Spinal cord (tissue), 10 donors: Measurements from ENCODE around the gene SCAF1. TPM values are rescaled to one million over a fixed set of nuclear protein-coding genes. Genes with fewer than 3 reads are reported as not detected.

Experiments
- DNase-seq, 6 donors: peaks; one replicate each; pipeline versions ENCODE4 v3.0.0 to v3.0.0-alpha.2; 2013 to 2015; ENCODE audit warnings: low spot score in 6 of 6, low read depth in 4 of 6
- H3K27ac ChIP-seq: one replicate; pipeline ENCODE4 v1.5.1; 2013; ENCODE audit warnings: low read depth, low read length, control low read depth
- H3K27me3 ChIP-seq: one replicate; pipeline ENCODE4 v1.6.1; 2013; ENCODE audit warnings: low read length; ENCODE audit not compliant: control insufficient read depth, insufficient read depth
- H3K36me3 ChIP-seq: one replicate; pipeline ENCODE4 v1.6.1; 2013; ENCODE audit warnings: low read length; ENCODE audit not compliant: control insufficient read depth, insufficient read depth
- H3K4me1 ChIP-seq: one replicate; pipeline ENCODE4 v1.6.1; 2013; ENCODE audit warnings: low read length; ENCODE audit not compliant: control insufficient read depth, insufficient read depth
- H3K4me3 ChIP-seq: one replicate; pipeline ENCODE4 v1.5.1; 2013; ENCODE audit warnings: low read depth, low read length, control low read depth
- H3K9me3 ChIP-seq: one replicate; pipeline ENCODE4 v1.6.1; 2013; ENCODE audit warnings: low read length; ENCODE audit not compliant: control insufficient read depth, insufficient read depth
- WGBS: methylation state at CpG from one replicate; pipeline ENCODE4 v1.1.5; 2013; ENCODE audit warnings: missing lambda C conversion rate; ENCODE audit not compliant: insufficient coverage; 5-methylcytosine and 5-hydroxymethylcytosine counted together
- polyA plus RNA-seq, 2 donors: library from polyadenylated mRNA; unstranded; fragments of 120-200 nt; gene quantifications; one replicate each; pipeline ENCODE4 v1.2.1, GENCODE V29; 2013; ENCODE audit not compliant: insufficient read length in 2 of 2
- total RNA-seq, 2 donors: library from RNA; depleted of rRNA in 1 of 2; stranded (reverse); fragments of 120-200 nt in 1 of 2; fragments of >200 nt in 1 of 2; gene quantifications; one replicate each; pipeline versions ENCODE4 v1.2.3 to v1.2.4, GENCODE V29; 2013 to 2014
- donor health status: healthy.

The SCAF1 gene
- total and polyA plus RNA-seq, 4 donors = 11.8 to 70.8 (median 39.2) TPM

DNA sequence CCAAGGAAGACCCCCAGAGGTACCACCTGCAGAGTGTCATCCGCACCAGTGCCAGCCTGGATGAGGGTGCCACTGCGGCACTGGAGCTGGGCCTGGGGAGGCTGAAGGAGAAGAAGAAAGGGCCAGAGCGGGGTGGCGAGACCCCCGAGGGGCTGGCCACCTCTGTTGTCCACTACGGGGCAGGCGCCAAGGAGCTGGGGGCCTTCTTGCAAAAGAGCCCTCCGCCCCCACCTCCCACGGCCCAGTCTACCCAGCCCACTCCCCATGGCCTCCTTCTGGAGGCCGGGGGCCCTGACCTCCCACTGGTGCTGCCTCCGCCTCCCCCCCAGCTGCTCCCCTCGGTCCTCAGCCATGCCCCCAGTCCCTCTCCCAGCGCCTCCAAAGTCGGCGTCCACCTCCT is 45.6 kb upstream of the SCAF1 start:
- Histone ChIP-seq H3K27me3 (no peaks in the 10 kb centered on the region), H3K9me3 (no peaks in the 10 kb centered on the region), H3K4me3 (no peak overlapping the region), H3K27ac (no peak overlapping the region), H3K36me3 (peaks cover 81% of the 10 kb centered on the region), H3K4me1 (peaks cover 24% of the 10 kb centered on the region)
- DNase-seq = no peak
- WGBS = 92% methylated on average over 12 of the region's 15 CpGs

DNA sequence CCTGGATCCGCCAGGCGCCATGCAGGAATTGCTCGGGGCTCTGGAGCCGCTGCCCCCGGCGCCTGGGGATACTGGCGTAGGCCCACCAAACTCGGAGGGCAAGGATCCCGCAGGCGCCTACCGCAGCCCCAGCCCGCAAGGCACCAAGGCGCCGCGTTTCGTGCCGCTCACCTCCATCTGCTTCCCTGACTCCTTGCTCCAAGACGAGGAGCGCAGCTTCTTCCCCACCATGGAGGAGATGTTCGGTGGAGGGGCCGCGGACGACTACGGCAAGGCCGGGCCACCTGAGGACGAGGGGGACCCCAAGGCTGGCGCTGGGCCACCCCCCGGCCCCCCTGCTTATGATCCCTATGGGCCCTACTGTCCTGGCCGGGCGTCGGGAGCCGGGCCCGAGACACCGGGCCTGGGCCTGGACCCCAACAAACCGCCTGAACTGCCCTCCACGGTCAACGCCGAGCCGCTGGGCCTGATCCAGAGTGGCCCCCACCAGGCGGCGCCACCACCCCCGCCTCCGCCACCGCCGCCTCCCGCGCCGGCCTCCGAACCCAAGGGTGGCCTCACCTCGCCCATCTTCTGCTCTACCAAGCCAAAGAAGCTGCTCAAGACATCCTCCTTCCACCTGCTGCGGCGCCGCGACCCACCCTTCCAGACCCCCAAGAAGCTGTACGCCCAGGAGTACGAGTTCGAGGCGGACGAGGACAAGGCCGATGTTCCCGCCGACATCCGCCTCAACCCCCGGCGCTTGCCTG is 44.9 kb upstream of the SCAF1 start:
- WGBS = 97% methylated on average over 56 of the region's 65 CpGs

GRCh38 chr19:49597703-49597974 is 44.4 kb upstream of the SCAF1 start:
- 95% methylated on average over 29 of the region's 29 CpGs for WGBS
- DNase-seq = no peak
- Histone ChIP-seq H3K27me3 (no peaks in the 10 kb centered on the region), H3K4me3 (no peak overlapping the region), H3K4me1 (peaks cover 16% of the 10 kb centered on the region), H3K9me3 (no peaks in the 10 kb centered on the region), H3K36me3 (peaks cover 90% of the 10 kb centered on the region), H3K27ac (no peak overlapping the region)

More for the DNA sequence above, 44.9 kb upstream of the SCAF1 start:
- DNase-seq = no peak
- no peak overlapping the region for H3K4me3 ChIP-seq
- peaks cover 21% of the 10 kb centered on the region for H3K4me1 ChIP-seq
- H3K9me3 ChIP-seq = no peaks in the 10 kb centered on the region
- H3K36me3 ChIP-seq = peaks cover 85% of the 10 kb centered on the region
- no peak overlapping the region for H3K27ac ChIP-seq
- H3K27me3 ChIP-seq = no peaks in the 10 kb centered on the region

DNA sequence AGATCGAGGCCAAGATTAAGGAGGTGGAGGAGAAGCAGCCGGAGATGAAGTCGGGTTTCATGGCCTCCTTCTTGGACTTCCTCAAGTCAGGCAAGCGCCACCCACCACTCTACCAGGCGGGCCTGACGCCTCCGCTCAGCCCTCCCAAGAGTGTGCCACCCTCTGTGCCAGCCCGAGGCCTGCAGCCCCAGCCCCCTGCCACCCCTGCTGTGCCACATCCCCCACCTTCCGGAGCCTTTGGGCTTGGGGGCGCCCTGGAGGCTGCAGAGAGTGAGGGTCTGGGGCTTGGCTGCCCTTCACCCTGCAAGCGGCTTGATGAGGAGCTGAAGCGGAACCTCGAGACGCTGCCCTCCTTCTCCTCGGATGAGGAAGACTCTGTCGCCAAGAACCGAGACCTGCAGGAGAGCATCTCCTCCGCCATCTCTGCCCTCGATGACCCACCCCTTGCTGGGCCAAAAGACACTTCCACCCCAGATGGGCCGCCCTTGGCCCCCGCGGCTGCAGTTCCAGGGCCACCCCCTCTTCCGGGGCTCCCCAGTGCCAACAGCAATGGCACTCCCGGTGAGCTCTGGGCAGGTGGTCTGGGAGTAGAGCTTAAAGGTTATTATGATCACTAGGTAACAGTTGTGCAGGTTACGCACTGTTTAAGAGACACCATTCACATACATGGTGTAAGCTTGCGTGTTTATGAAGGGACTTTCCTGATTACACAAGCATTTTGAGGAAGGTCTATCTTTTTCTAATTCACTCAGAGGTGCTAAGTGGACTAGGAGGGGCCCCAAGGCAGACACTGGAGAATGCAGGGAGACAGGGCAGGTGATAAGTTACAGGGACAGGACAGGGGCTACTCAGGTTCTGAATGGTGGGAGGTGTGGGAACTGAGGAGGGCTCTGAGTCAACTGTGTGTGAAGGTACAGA is 42.4 kb upstream of the SCAF1 start:
- H3K27ac ChIP-seq = no peak overlapping the region
- peaks cover 98% of the 10 kb centered on the region for H3K36me3 ChIP-seq
- no peak for DNase-seq
- 98% methylated on average over 17 of the region's 26 CpGs for WGBS
- H3K4me1 ChIP-seq = no peaks in the 10 kb centered on the region
- H3K4me3 ChIP-seq = no peak overlapping the region
- no peaks in the 10 kb centered on the region for H3K9me3 ChIP-seq
- no peaks in the 10 kb centered on the region for H3K27me3 ChIP-seq

GRCh38 chr19:49601482-49602038 is 40.4 kb upstream of the SCAF1 start:
- no peak for DNase-seq
- Histone ChIP-seq H3K27me3 (no peaks in the 10 kb centered on the region), H3K9me3 (no peaks in the 10 kb centered on the region), H3K27ac (no peak overlapping the region), H3K4me3 (no peak overlapping the region), H3K4me1 (no peaks in the 10 kb centered on the region), H3K36me3 (peaks cover 98% of the 10 kb centered on the region)
- WGBS = 94% methylated on average over 28 of the region's 38 CpGs

DNA sequence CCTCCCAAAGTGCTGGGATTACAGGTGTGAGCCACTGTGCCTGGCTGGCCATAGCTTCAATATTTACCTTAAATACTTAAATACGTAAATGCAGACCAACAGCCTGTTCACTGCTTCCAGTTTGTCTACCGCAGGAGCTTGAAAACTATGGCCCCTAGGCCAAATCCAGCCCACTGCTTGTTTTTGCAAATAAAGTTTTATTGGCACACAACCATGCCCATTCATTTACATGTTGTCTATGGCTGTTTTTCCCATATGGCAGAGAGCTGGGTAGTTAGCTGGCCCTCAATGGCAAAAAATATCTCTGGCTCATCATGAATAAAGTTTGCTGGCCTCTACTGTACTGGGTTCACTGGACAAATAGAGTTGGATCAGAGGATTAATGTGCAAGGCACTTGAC is 39.2 kb upstream of the SCAF1 start:
- no peak overlapping the region for H3K4me3 ChIP-seq
- H3K4me1 ChIP-seq = no peaks in the 10 kb centered on the region
- DNase-seq = no peak
- no peak overlapping the region for H3K27ac ChIP-seq
- WGBS = 95% methylated on average over 2 of the region's 2 CpGs
- no peaks in the 10 kb centered on the region for H3K9me3 ChIP-seq
- H3K36me3 ChIP-seq = peaks cover 97% of the 10 kb centered on the region
- H3K27me3 ChIP-seq = no peaks in the 10 kb centered on the region

- Histone ChIP-seq H3K27me3 (no peaks in the 10 kb centered on the region), H3K36me3 (peaks cover 97% of the 10 kb centered on the region), H3K9me3 (no peaks in the 10 kb centered on the region), H3K4me1 (no peaks in the 10 kb centered on the region), H3K27ac (no peak overlapping the region), H3K4me3 (no peak overlapping the region)
- 90% methylated on average over 7 of the region's 7 CpGs for WGBS
- DNase-seq = no peak
Measured at GRCh38 chr19:49605605-49606004, 36.4 kb upstream of the SCAF1 start.

- no peaks in the 10 kb centered on the region for H3K4me1 ChIP-seq
- H3K36me3 ChIP-seq = peaks cover 91% of the 10 kb centered on the region
- H3K27me3 ChIP-seq = no peaks in the 10 kb centered on the region
- WGBS = 97% methylated on average over 5 of the region's 12 CpGs
- H3K4me3 ChIP-seq = no peak overlapping the region
- no peaks in the 10 kb centered on the region for H3K9me3 ChIP-seq
- no peak for DNase-seq
- H3K27ac ChIP-seq = no peak overlapping the region
Measured at GRCh38 chr19:49609499-49610092, 32.4 kb upstream of the SCAF1 start.

DNA sequence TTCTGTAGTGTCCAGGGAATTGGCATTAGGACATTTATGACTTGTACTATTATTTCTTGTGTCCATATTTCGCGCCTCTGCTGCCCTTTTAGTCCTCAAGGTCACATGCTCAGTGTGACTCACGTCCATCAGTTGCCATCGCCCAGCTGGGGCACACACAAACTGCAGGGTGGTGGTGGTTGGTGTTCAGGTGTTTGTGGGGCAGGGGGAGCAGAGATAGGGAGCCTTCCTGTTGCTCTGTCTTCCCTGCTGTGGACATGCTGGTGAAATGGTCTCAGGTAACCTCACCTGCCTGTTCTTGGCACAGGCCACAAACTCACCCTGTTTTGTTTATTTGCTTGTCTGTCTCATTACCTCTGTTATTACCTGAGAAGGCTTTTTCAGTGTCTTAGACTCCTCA is 28.6 kb upstream of the SCAF1 start:
- Histone ChIP-seq H3K27ac (no peak overlapping the region), H3K27me3 (no peaks in the 10 kb centered on the region), H3K4me3 (no peak overlapping the region), H3K9me3 (no peaks in the 10 kb centered on the region), H3K4me1 (no peaks in the 10 kb centered on the region), H3K36me3 (peaks cover 91% of the 10 kb centered on the region)
- DNase-seq = no peak
- 97% methylated on average over 4 of the region's 4 CpGs for WGBS
